Stimulated activated CD4-positive, alpha-beta T cell treated with anti-CD3 and anti-CD28 coated beads, Interleukin-2, amount 100 ng/mL, for 24 hours (primary cell): Measurements from ENCODE around the gene SLC10A7.
"Not testable (repeated sequence)": the region's sequence is repeated elsewhere in the genome, so short reads cannot be mapped to it uniquely, and the experiment has no call there.

Experiments used
- DNase-seq, 2 donors: peaks; one replicate each; pipeline ENCODE4 v3.0.0-alpha.2; 2020

Gene SLC10A7

GRCh38 chr4:146436423-146437162, 85.1 kb downstream of the SLC10A7 start:
- no peak for DNase-seq

- no peak for DNase-seq
Measured at GRCh38 chr4:146435962-146436361, 85.8 kb downstream of the SLC10A7 start.

- no peak for DNase-seq
Measured at GRCh38 chr4:146432065-146432464, 89.7 kb downstream of the SLC10A7 start.

DNA sequence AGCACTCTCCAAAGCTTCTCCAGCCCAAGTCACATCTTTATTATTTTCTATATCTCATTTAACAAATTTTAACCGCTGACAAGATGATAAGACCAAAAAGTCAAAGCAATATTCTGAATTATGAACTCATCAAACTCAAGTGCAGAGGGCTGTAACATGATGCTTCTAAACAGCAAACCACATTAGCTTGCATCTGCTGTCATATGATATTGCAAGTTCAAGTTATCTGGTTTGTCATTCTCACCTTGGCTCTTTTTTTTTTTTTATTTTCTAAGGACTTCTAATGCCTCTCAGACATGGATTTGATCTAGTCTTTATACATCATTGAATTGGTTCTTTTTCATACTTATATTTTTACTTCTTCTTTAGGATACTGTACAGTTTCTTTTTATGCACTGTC, 93.4 kb downstream of the SLC10A7 start:
- DNase-seq: no peak

DNA sequence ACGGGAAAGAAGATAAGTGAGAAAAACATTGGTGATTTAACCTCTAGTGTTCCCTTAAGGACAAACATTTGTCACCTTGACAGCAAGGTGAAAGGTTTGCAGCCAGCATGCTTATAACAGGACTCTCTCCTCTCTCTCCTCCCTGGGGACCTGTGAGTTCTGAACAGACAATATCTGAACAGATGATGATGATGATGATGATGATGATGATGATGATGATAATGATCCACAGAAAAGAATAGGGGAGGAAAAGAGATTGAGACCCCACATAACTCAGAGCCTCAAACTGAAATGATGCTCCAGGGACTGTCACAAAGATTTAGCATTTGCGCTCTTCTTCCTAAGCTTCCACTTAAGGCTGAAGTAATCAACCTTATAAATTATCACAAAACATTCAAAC, 103.9 kb downstream of the SLC10A7 start:
- DNase-seq: no peak

GRCh38 chr4:146415829-146416228, 105.9 kb downstream of the SLC10A7 start:
- no peak for DNase-seq

- DNase-seq: no peak
Measured at GRCh38 chr4:146407669-146408084, 114.1 kb downstream of the SLC10A7 start.

GRCh38 chr4:146407257-146407656, 114.5 kb downstream of the SLC10A7 start:
- DNase-seq: no peak

- no peak for DNase-seq
Measured at GRCh38 chr4:146401274-146401673, 120.5 kb downstream of the SLC10A7 start.

GRCh38 chr4:146398896-146399445, 122.8 kb downstream of the SLC10A7 start:
- no peak for DNase-seq

DNA sequence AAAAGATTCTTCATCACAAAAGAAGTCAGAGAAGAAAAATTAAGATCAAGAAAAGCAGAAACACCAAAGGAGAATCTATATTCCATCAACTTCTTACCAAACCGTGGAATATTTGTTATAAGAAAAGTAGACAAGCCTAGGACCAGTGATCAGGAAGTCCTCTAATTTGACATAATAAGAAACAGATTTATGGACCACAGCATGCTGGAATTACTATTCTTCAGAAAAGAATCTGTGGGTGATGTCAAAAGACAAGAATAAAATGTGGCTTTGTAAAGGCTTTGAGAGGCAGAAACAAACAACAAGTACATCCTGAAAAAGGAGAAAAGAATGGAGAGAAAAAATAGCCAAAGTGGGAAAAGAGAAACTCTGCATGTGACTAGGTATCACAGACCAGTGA, 123.3 kb downstream of the SLC10A7 start:
- DNase-seq: no peak

- no peak for DNase-seq
Measured at GRCh38 chr4:146389561-146389960, 132.2 kb downstream of the SLC10A7 start.

GRCh38 chr4:146382194-146382593, 139.5 kb downstream of the SLC10A7 start:
- no peak for DNase-seq

DNA sequence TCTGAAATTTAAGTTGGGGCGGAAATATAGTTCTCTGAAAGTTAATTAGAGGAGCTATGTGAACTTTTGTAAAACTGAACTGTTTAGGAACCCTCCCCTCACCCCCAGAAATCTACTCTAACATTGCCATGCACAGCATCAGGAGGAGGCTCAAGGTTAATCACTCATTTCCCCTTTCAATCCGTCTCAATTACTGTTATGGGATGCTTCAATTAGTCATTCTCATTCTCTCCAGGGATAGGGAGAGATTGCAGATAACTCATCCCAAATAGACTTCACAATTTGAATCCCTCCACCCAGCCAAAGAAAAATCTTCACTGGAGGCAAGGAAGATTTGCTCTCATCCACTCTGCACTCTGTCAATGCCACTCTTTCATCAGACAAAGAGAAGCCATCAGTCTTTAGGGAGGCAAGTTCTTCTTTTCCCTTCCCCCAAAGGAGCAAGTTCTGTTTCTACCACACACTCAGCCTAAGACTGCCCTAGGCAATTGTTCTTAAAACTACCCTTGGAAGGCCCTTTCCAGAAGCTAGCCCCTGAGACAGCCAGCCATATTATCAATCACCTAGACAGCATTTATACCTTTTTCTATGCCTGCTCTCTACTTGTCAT, 140.4 kb downstream of the SLC10A7 start:
- DNase-seq: no peak

- DNase-seq: no peak
Measured at GRCh38 chr4:146379744-146380143, 142.0 kb downstream of the SLC10A7 start.

DNA sequence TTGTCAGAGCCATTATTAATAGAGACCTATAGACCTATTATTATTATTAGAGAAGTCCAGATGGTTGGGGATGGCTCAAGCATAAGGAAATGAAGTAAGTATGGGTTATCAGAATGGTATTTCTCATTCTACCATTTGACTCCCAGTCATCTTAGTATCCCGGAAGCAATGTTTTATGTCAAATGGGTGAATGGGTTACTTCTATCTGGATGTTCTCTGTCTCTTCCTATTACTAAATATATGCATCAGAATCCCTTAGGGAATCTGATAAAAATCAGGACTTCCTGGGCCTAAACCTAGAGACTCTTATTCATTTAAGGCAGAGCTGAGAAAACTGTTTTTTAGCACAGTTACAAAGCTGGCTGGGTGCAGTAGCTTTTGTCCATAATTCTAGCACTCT, 149.9 kb downstream of the SLC10A7 start:
- DNase-seq: no peak

DNA sequence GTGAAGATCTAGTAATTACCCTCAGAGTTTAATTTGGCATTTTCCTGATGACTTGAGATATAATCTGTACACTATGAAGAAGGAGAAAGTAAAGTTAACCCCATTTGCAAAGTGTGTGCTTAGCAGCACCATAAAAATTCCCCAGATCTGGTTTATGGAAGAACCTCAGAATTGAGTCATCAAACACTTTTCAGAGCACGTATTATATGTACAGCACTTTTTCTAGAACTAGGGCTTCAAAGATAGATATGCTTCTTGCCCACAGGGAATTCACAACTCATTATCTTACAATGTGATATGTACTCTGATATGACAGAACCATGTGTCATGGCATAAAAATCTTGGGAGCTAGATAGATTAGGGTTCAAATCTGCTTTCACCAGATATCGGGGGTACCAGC, 150.9 kb downstream of the SLC10A7 start:
- no peak for DNase-seq

GRCh38 chr4:146369446-146369845, 152.3 kb downstream of the SLC10A7 start:
- no peak for DNase-seq

DNA sequence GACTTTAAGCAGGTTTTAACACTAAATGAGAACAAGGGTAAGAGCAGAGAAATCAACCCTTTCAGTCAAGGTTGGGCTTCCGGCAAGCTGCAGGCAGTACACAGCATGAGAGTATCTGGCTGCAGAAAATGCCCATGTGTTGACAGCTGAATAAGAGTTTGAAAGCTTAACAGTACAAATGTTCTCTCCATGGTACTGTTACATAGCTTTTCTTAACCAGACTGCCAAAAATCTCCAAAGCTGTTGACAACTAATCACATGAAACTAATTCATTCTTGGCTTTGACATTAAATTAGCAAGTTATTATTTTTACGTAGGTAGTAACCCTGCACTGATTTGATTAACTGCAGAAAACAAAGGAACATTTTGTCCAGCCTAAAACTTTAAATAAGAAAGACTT, 153.5 kb downstream of the SLC10A7 start:
- DNase-seq: no peak

DNA sequence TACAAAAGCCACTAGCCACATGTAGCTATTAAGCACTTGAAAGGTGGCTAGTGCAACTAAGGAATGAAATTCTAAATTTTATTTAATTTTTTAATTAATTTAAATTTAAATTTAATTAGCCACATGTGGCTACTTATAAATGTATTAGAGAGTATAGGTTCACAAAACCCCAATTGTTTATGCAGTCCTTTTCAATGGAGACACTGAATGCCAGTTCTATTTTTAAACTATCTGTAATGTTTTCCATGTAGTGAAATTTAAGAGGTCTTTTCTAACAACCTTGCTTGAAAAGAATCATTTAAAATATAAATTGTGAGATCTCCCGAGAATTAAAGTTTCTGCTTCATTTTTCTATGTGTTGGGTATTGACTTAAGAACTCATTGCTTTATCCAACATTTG, 154.4 kb downstream of the SLC10A7 start:
- DNase-seq: no peak

DNA sequence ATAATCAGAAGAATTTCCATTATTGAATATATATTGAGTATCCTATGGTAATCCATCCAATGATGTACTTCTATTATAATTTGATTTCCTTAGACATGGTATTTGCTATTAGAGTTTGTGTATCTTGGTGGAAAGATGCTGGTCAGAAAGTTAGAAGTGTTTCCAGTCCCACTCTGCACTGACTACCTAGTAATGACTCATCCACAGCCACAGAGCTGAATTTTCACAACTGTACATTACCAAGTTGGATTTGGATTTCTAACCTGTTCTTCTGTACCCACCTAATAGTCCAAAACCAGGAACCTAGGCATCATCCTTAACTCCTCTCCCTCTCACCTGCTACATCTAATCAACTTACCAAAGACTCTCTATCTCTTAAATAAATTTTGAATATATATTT, 162.0 kb downstream of the SLC10A7 start:
- no peak for DNase-seq

DNA sequence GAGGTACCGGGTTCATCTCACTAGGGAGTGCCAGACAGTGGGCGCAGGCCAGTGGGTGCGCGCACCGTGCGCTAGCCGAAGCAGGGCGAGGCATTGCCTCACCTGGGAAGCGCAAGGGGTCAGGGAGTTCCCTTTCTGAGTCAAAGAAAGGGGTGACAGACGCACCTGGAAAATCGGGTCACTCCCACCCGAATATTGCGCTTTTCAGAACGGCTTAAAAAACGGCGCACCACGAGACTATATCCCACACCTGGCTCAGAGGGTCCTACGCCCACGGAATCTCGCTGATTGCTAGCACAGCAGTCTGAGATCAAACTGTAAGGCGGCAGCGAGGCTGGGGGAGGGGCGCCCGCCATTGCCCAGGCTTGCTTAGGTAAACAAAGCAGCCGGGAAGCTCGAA, 171.6 kb downstream of the SLC10A7 start:
- DNase-seq: not testable (repeated sequence)

DNA sequence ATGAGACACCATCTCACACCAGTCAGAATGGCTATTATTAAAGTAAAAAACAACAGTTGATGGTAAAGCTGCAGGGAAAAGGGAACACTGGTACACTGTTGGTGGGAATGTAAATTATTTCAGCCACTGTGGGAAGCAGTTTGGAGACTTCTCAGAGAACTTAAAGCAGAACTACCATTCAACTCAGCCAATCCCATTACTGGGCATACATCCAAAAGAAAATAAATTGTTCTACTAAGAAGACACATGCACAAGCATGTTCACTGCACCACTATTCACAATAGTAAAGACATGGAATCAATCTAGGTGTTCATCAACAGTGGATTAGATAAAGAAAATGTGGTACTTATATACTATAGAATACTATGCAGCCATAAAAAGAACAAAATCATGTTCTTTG, 172.4 kb downstream of the SLC10A7 start:
- no peak for DNase-seq

GRCh38 chr4:146347822-146348221, 173.9 kb downstream of the SLC10A7 start:
- no peak for DNase-seq

DNA sequence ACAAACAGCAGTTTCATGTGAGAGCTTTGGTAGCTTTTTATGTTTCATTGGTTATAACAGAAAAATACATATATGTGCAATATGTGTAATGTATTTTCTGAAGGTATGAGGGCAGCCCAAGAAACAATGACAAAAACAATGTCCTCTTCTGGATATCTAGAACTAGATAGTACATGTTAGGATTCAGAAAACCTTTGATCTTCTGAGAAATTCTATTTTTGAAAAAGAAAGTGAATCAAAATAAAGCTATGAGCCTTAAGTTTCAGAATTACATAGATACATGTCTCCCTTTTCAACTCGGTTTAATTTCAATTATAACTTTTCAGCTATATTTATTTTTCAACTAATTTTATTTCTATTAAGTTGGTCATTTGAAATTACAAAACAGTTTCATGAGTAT, 175.5 kb downstream of the SLC10A7 start:
- no peak for DNase-seq
